Adrenal gland (tissue), 5 donors: ENCODE results near the gene CLEC10A.

Experiments used
- POLR2A ChIP-seq, 2 donors: fragments of 450-650 bp; IDR thresholded peaks; one replicate each; pipeline ENCODE4 v1.6.1; 2017; ENCODE audit warnings: antibody characterized with exemption in 2 of 2, mild to moderate bottlenecking in 2 of 2, moderate library complexity in 1 of 2
- TF ChIP-seq, protein P1 (sequence below), 6 experiments: fragments of 450-650 bp in 4 of 6; fragments of 200-600 bp in 2 of 6; sonication (generic) in 1 of 6; IDR thresholded peaks; 1 replicate in 5 of 6; 2 replicates in 1 of 6; pipeline versions ENCODE4 v1.5.1 to v1.8.0; 2016 to 2021; ENCODE audit warnings: antibody characterized with exemption in 6 of 6, mild to moderate bottlenecking in 2 of 6, moderate library complexity in 1 of 6
- donor health status: DM: no; HTN: no; CAD: no.

GRCh38 chr17:7128160-7128559, 48.1 kb upstream of the CLEC10A start:
- no peak for TF ChIP-seq POLR2A (IDR thresholded peaks at IDR 0.05)
- TF ChIP-seq, protein P1, sequence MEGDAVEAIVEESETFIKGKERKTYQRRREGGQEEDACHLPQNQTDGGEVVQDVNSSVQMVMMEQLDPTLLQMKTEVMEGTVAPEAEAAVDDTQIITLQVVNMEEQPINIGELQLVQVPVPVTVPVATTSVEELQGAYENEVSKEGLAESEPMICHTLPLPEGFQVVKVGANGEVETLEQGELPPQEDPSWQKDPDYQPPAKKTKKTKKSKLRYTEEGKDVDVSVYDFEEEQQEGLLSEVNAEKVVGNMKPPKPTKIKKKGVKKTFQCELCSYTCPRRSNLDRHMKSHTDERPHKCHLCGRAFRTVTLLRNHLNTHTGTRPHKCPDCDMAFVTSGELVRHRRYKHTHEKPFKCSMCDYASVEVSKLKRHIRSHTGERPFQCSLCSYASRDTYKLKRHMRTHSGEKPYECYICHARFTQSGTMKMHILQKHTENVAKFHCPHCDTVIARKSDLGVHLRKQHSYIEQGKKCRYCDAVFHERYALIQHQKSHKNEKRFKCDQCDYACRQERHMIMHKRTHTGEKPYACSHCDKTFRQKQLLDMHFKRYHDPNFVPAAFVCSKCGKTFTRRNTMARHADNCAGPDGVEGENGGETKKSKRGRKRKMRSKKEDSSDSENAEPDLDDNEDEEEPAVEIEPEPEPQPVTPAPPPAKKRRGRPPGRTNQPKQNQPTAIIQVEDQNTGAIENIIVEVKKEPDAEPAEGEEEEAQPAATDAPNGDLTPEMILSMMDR (IDR thresholded peaks at IDR 0.05), result no peak
